Stimulated activated CD4-positive, alpha-beta T cell treated with anti-CD3 and anti-CD28 coated beads, TNF-alpha, amount 100 ng/mL, for 4 hours (primary cell): ENCODE measurements around the gene OPCML.

Source experiments
- DNase-seq, 3 experiments: peaks; one replicate each; pipeline ENCODE4 v3.0.0-alpha.2; 2020; ENCODE audit warnings: low read depth in 3 of 3

Gene OPCML

GRCh38 chr11:132809070-132809469, 723.2 kb downstream of the OPCML start:
- no peak for DNase-seq

- DNase-seq = no peak
These were observed 728.0 kb downstream of the OPCML start for GRCh38 chr11:132804258-132804657.

GRCh38 chr11:132803436-132803835, 728.9 kb downstream of the OPCML start:
- DNase-seq = no peak

GRCh38 chr11:132802947-132803346, 729.4 kb downstream of the OPCML start:
- no peak for DNase-seq

DNA sequence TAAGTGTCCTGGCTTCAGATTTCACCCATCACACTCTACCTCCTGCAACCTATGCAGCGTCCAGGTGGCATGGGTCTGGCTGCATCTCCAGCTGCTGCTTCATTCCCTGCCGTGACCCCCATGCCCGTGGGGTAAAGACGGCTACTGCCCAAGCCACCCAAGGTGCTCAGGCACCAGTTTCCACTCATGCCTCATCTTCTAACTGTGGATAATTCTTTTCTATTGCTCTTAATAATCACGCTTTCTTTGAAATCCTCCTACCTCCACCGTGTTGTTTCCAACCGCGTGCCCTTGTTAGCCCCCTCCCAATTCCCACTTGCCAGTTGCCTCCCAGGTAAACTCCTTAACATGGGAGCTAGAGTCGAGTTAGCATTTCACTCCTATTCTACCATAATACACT, 738.5 kb downstream of the OPCML start:
- no peak for DNase-seq

GRCh38 chr11:132792341-132793140, 739.8 kb downstream of the OPCML start:
- DNase-seq = no peak

DNA sequence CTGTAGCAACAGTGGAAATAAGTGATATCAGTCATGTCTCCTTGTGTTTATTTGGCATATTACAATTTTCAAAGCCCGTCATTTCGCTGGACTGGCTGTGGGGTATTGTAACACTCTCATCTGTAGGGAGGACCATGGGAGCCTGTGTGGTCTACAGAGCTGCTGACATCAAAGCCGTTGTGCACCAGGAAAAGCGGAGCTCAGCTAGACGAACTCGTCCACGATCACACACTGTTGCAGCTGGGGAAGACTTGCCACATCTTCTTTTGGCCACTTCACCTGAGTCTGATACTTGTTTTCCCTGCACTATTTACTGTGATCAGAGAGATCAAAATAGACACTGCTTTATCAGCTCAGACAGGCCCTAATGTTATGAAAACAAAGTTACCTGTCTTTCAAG, 741.3 kb downstream of the OPCML start:
- no peak for DNase-seq

DNA sequence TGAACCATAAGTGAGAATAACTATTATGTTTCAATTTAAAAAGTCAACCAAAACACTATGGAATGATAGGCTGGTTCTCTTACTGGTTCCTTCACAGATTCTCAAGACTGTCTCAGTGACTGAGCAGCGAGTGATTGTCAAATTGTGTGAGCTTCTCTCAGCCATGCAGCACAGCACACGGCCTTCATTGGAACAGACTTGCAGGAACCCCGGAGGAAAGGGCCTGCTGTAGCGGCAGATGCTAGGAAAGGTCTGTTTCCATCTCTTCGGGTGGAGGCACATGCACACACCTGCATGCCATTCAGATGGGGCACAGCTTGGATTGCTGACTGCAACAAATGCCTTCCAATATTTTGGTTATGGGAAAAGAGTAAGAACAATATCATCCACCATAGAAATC, 741.8 kb downstream of the OPCML start:
- DNase-seq = no peak

DNA sequence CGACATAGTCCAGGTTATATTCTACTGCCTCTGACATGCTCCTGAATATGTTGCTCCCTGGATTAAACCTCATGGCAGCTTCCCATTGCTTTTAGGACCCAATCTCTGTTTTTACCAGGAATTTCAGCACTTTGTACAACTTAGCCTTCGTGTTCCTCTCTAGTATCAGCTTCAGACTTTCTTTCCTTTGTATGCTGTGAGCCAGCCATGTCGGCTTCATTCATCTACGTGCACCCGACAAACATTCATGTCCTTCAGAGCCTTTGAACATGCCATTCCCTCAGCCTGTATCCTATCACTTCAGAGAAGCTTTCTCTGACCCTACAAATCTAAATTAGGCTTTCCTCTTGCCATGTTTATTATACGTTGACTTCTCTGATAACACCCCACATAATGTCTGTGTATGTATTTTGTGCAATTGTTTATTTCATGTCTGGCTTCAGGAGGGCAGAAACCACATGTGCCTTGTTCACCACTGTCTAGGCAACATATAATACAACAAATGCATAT, 743.4 kb downstream of the OPCML start:
- DNase-seq = no peak

DNA sequence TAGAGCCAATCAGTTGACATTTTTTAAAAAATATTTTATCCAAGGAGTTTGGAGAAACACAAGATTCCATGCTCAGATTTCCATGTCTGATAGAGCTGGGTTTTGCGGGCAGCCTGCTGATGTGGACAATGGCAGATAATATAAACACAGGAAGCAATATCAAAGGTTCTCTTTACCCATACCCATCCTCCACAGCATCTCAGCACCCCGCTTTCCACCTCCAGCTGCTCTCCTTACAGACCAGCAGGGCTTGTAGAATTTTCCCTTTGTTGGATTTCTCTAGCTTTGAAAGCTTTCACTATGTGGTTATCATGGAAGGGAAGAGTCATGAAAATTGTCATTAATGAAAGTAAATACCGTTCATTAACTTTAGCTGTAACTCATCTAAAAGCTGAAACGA, 746.4 kb downstream of the OPCML start:
- DNase-seq = no peak

DNA sequence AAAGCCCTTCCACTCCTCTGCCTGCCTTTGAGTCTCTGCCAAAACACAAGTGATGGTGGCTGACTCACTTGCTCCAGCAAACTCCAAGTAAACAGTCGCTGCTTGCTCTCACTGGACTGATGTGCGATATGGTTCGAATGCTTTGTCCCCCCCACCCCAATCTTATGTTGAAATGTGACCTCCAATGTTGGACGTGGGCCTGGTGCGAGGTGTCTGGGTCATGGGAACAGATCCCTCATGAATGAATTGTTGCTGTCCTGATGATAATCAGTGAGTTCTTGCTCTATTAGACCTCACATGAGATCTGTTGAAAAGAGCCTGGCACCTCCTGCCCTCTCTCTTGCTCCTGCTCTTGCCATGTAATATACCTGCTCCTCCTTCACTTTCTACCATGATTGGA, 747.9 kb downstream of the OPCML start:
- no peak for DNase-seq

DNA sequence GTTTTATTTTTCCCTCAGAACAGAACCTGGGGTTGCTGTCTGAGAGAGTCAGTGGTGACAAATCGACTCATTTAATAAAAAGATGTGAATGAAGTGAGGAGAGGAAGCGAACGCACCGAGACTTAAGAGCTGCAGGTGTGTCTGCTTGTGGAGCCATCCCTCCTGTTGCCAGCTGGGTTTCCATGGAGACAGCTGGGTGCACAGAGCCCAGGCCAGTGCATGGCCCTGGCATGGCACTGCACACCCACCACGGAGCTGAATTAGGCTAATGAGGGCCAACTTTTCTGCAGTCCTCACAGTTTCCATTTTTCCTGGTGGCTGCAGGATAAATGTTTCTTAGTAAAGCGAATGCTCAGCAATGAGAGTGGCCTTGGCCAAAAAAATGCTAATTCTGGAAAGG, 750.2 kb downstream of the OPCML start:
- no peak for DNase-seq

DNA sequence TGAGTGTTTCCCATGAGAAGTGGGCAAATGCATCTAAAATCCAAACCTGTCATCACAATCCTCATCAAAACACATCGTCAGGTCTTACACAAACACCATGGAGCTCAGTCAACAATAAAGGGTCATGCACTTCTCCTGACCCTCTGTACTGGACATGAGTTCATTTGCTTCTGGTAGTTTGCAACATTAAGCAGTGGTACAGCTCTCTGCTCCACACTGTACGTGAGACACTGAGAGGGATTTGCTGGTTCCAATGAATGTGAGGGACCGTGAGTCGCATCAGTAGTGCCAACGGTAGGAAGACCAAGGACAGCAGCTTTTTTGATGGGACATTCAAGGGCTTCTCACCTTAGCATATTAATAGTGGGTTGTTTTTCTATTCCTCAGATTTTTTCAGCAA, 752.3 kb downstream of the OPCML start:
- no peak for DNase-seq

GRCh38 chr11:132779497-132779896, 752.8 kb downstream of the OPCML start:
- DNase-seq = no peak

GRCh38 chr11:132777067-132777975, 755.0 kb downstream of the OPCML start:
- no peak for DNase-seq

GRCh38 chr11:132773751-132774150, 758.5 kb downstream of the OPCML start:
- DNase-seq = no peak

GRCh38 chr11:132772703-132773545, 759.4 kb downstream of the OPCML start:
- DNase-seq = no peak

DNA sequence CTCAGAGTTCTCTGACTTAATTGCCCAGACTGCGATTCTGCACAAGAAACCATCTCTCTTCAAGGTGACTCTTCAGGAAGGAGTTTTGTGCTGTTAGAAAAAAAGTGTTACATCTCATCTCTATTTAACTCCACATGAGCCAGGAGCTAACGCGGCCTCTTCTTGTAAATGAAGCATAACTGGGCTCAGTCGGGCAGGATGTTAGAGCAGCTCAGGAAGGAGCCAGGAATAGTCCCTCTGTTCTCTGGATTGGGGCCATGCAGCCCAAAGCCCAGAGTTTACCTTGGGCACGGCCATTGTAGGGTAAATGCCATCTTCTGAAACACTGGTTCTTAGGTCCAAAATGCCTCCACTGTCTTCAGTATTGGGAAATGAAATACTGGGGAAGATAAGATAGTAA, 760.6 kb downstream of the OPCML start:
- DNase-seq = no peak

DNA sequence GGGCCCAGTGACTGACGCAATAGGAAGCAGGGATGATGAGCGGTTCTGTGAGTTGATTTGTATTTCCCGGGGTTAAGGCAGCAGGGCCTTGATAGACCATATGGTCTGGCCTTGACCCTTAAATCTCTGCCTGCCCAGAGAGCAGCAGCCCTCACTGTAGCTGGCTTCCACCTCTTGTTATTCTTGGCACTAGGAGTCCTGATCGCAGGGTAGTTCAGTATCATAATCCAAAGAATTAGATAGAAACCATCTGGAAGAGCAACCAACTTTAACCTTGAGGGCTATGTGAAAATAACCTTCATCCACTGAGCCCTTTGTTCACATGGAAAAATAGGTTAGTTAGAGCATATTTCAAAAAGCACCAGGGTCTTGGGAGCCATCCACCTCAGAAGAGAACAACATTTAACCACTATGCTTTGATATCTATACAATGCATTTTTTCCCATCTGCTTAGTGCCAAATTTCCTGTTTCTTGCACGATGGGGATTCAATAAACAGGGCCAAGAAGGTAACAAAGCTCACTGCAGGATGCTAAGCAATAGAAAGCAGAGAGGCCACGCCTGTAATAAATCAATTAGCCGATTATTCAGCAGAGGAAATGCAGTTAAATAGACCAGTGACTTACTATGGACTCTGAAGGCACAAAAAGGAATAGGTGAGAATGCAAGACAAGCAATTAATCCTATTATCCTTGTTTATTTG, 761.3 kb downstream of the OPCML start:
- DNase-seq = no peak

GRCh38 chr11:132763503-132763902, 768.8 kb downstream of the OPCML start:
- no peak for DNase-seq

- no peak for DNase-seq
These were observed 776.4 kb downstream of the OPCML start for GRCh38 chr11:132755934-132756333.
